ENCODE results near the gene KLF2.
"Not testable (repeated sequence)": the region's sequence is repeated elsewhere in the genome, so short reads cannot be mapped to it uniquely, and the experiment has no call there.

KLF2 gene

DNA sequence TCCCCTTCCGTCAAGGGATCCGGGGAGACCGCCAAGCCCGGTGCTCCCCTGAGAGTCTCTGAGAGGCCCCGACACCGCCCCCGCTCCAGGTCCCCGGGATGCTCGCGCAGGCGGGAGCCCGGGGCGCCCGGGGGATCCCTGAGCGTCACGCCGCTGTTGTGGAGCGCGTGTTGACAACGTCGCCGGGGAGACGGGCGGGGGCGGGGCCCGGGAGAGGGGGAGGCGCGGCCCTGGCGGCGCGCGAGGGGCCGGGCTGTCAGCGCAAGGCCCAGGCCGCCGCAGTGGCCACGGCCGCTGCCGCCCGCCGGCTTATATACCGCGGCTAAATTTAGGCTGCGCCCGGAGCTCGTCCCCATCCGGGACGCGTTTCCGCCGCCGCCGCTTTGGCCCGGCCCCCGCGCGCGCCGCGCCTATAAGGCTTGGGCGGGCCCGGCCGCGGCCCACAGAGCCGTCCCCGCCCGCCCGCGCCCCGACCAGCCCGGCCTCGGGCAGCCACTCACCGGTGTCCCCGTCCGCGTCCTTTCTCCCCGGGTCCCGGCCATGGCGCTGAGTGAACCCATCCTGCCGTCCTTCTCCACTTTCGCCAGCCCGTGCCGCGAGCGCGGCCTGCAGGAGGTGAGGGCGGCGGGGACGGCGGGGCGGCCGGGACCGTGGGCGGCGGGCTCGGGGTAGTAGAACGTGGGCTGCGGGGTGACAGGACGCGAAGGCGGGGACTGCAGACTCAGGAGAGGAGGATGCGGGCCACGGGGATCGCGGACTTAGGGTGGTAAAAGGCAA lies at the start of gene KLF2:
TSS of gene KLF2 (plus strand) at position 443 of the 777 bp plus-strand sequence. CDS start at position 541, 98 bp downstream.
- peak; percentile 93 for DNase-seq (ENCODE audit: low read depth)

DNA sequence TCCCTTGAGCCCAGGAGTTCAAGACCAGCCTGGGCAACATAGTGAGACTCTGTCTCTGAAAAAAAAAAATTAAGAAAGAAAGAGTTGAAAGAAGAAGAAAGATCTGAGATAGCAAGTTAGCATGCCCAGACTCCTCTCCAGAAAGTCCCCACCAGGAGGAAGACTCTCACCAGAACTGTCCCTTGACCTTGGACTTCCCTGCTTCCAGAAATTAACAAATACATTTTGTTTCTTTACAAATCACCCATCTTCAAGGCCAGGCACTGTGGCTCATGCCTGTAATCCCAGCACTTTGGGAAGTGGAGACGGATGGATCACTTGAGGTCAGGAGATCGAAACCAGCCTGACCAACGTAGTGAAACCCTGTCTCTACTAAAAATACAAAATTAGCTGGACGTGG lies 44.3 kb upstream of the KLF2 start:
- no peak for DNase-seq (ENCODE audit: low read depth)

- no peak for DNase-seq (ENCODE audit: low read depth)
Observed at GRCh38 chr19:16281743-16282142, 42.9 kb upstream of the KLF2 start.

GRCh38 chr19:16283210-16284061 lies 41.2 kb upstream of the KLF2 start:
- peak; percentile 28 for DNase-seq (ENCODE audit: low read depth)

DNA sequence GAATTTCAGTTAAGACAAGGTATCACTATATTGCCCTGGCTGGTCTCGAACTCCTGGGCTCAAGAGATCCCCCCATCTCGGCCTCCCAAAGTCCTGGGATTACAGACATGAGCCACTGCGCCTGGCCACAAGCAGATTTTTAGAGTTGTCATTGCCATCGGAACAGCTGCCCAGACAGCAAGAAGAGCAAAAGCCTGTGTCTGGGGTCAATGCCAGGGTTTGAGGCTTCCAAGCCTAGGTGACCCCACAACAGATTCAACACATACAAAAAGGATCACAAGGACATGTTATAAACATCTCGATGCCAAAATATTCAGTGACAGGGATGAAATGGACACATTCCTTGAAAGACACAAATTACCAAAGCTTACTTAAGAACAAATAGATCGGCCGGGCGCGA lies 40.1 kb upstream of the KLF2 start:
- no peak for DNase-seq (ENCODE audit: low read depth)

DNA sequence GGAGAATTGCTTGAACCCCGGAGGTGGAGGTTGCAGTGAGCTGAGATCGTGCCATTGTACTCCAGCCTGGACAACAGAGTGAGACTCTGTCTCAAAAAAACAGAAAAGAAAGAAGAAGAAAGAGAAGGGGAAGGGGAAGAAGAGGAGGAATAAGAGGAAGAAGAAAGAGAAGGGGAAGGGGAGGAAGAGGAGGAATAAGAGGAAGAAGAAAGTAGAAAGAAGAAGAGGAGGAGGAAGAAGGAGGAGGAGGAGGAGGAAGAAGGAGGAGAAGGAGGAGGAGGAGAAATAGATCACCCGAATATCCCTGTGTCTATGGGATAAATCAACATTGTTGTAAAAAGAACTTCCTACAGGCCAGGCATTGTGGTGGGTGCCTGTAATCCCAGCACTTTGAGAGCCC lies 39.5 kb upstream of the KLF2 start:
- not testable (repeated sequence) for DNase-seq (ENCODE audit: low read depth)

GRCh38 chr19:16285769-16286498 lies 38.7 kb upstream of the KLF2 start:
- DNase-seq (ENCODE audit: low read depth): no peak

DNA sequence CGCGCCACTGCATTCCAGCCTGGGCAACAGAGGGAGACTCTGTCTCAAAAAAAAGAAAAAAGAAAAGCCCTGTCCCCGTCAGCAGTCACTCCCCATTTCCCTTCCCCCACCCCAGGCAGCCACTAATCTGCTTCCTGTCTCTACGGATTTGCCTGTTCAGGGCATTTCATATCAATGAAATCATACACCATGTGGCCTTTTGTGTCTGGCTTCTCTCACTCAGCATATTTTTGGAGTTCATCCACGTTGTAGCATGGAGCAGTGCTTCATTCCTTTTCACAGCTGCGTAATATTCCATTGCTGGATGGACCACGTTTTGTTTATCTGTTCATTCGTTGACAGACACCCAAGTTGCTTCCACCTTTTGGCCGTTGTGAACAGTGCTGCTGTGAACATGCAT lies 36.1 kb upstream of the KLF2 start:
- DNase-seq (ENCODE audit: low read depth): peak; percentile 19

GRCh38 chr19:16289594-16289993 lies 35.0 kb upstream of the KLF2 start:
- no peak for DNase-seq (ENCODE audit: low read depth)

- no peak for DNase-seq (ENCODE audit: low read depth)
Observed at GRCh38 chr19:16290692-16291091, 33.9 kb upstream of the KLF2 start.

- DNase-seq (ENCODE audit: low read depth): peak; percentile 72
Observed at GRCh38 chr19:16293118-16294091, 31.2 kb upstream of the KLF2 start.

DNA sequence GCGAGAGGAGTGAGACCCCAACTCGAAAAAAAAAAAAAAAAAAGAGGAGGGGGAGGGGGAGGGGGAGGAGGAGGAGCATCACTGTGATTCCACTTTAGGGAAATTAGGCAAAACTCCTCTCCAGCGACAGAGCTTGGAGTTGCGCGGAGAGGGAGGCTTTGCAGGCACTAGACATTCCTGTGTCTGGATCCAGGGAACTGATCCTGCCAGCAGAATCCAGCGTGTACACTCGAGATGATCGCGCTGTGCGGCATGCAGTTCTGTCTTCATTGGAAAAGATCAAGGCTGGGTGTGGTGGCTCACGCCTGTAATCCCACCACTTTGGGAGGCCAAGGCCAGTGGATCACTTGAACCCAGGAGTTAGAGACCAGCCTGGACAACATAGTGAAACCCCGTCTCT lies 29.6 kb upstream of the KLF2 start:
- DNase-seq (ENCODE audit: low read depth): no peak

- DNase-seq (ENCODE audit: low read depth): peak; percentile 32
Observed at GRCh38 chr19:16296713-16297112, 27.9 kb upstream of the KLF2 start.

GRCh38 chr19:16297575-16298178 lies 26.9 kb upstream of the KLF2 start:
- DNase-seq (ENCODE audit: low read depth): no peak

DNA sequence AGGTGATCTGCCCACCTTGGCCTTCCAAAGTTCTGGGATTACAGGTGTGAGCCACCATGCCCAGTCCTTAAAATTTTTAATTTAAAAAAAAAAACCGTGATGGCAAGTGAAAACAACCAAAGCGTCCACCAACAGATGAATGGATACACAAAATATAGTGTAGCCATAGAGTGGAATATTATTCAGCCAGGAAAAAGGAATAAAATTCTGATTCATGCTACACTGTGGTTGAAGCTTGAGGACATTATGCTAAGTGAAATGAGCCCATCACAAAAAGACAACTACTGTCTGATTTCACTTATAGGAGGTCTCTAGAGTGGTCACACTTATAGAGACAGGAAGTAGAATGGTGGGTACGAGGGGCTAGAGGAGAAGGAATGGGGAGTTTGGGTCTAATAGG lies 26.3 kb upstream of the KLF2 start:
- no peak for DNase-seq (ENCODE audit: low read depth)

- DNase-seq (ENCODE audit: low read depth): peak; percentile 60
Observed at GRCh38 chr19:16301999-16302694, 22.5 kb upstream of the KLF2 start.

GRCh38 chr19:16303755-16304154 lies 20.9 kb upstream of the KLF2 start:
- no peak for DNase-seq (ENCODE audit: low read depth)

GRCh38 chr19:16304511-16304910 lies 20.1 kb upstream of the KLF2 start:
- not testable (repeated sequence) for DNase-seq (ENCODE audit: low read depth)

GRCh38 chr19:16305060-16305459 lies 19.6 kb upstream of the KLF2 start:
- not testable (repeated sequence) for DNase-seq (ENCODE audit: low read depth)

DNA sequence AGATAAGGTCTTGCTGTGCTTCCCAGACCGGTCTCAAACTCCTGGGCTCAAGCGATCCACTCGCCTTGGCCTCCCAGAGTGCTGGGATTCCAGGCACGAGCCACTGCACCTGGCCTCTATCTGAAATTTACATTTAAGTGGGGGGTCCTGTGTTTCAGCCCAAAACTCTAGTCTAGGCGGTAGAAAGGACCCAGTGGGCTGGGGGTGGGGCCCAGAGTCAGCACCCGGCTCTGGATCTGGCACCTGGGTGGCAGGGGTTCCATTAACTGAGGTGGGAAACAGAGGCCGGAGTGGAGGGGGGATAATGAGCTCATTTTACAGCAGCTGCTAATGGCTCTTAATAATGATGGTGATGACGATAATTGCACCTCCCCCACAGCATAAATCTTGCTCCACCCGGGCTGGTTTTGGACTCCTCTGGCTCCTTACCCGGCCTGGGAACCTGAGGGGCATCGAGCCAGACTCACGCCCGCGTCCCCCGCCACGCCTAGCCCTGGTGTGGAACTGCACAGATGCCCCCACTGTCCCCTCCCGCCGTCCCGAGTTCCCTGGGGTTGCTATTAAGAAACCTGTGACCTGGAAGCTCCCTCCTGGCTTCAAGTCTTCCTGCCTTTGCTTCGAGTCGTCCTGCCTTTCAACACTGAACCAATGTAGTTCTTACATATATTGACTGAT lies 17.8 kb upstream of the KLF2 start:
- DNase-seq (ENCODE audit: low read depth): no peak

Measured in ELR (cell line).